NOMO-1 (cell line): ENCODE measurements around the gene ZNF366.

ENCODE experiments used
- DNase-seq, 2 experiments: peaks; one replicate each; lab custom pipeline; 2025; ENCODE audit not compliant: unreplicated experiment in 2 of 2; lab: John Stamatoyannopoulos, UW

The ZNF366 gene

DNA sequence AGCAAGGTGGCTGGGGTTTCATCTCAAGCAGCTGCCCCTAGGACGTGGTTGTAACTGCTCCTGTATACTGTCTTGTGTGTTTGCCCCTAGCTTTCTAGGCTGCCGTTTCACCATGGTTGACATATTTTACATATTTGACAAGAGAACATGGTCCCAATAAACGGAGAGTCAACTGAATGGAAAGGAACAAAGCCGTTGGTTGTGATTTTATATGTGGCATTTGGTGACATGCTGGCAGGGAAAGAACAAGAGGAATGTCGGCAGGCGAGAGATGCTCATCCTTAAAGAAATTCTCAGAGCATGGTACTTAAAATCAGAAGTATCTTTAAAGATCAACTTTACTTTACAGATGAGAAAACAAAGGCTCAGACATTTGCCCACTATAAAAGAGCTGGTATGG is 11.8 kb downstream of the ZNF366 start:
- no peak for DNase-seq

DNA sequence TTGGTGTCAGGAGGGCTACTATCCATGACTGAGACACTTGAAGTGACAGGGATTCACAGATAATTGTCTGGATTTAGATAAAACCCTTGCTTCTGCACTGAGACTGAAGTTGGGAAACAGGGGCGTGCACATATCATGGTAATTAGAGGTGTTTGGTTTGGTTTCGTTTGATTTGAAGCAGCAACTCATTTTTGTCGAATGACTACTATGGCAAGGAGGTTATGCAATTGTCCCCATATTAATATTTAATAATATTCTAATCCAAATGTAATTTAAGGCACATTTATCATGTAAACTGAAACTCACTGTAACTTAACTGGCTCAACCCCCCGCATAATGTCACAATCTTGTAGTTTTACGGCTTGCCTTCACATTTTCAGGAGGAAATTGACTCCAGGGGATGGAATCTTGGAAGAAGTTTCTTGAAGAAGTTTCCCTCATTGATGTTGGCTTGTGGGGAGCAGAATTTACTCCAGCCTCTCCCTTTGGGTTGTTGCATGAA is 12.5 kb downstream of the ZNF366 start:
- peak; percentile 12 to 36 for DNase-seq

- DNase-seq, result no peak
Measured at GRCh38 chr5:72489536-72489935, 17.7 kb downstream of the ZNF366 start.

- no peak for DNase-seq
Measured at GRCh38 chr5:72488756-72489155, 18.5 kb downstream of the ZNF366 start.

DNA sequence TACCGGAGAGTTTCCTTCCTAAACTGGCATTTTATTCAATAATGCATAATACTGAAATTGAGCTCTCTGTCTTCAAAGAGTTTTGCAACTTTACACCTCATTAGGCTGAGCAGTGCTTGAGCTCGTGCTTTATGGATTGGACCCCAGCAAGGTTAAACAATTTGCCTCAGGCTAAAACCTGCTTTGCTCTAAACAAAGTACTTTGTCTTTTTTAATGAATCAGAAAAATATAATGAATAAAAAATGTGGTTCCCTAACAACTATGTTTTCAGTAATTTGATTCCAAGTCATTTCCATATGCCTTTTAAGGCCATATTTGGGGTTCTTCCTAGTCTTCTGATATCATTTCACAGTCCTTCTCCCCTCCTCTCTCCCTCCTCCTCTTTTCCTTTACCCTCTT is 20.0 kb downstream of the ZNF366 start:
- DNase-seq, result no peak

- DNase-seq, result no peak
Measured at GRCh38 chr5:72486371-72486770, 20.8 kb downstream of the ZNF366 start.

- DNase-seq, result no peak
Measured at GRCh38 chr5:72485430-72485974, 21.7 kb downstream of the ZNF366 start.

DNA sequence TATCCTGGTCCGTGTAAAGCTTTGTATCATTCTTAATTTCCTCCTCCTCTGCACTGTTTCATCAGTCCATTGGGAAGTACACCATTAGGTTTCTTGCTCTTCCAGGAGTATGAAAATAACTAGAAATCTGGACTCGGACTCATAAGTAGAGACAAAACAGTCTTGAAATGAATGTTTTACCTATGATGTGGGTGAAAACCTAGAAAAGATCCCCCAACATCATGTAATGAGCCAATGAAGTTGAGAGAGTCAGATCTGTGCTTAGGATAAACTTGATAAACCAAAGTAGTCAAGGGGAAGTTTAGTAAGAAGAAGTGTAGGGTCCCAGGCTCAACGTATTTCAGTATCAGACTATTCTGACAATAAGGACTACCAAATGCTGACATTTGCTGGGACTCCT is 25.2 kb downstream of the ZNF366 start:
- DNase-seq, result no peak

DNA sequence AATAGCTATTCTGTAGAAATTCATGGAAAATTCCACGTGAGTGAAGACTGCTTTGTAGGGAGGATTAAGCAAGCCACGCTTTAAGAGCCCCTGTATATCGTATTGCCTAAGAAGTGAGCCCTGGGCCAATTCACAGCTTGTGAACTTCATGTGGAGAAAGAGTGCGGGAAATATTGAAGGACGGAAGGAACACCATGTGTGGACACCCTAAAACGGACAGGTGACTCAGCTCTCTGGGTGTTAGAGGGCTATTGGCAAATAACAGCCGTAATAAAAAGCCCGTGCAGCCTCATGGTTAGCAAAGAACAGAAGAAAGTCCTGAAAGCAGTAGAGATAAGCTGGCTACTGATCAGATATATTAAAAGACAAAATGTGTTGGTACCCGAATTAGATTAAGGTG is 26.4 kb downstream of the ZNF366 start:
- DNase-seq, result peak; percentile 85 to 91

GRCh38 chr5:72479921-72480320 is 27.3 kb downstream of the ZNF366 start:
- no peak for DNase-seq

GRCh38 chr5:72478684-72479083 is 28.5 kb downstream of the ZNF366 start:
- DNase-seq, result no peak

GRCh38 chr5:72478276-72478675 is 28.9 kb downstream of the ZNF366 start:
- DNase-seq, result no peak

DNA sequence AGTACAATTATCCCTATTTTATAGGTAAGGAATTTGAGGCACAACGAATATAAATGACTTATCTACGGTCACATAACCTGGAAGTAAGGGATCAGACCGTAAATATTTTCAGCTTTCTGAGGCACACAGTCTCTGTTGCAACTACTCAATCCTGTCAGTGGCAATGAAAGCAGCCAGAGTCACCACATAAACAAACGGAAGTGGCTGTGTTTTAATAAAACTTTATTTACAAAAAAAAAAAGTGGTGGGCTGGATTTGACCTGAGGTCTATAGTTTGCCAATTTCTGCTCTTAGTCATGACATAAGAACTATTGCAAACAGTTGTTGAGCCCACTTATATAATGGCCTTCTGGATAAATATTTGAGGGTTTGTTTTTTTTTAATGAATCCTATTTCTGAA is 29.6 kb downstream of the ZNF366 start:
- DNase-seq, result no peak

GRCh38 chr5:72477176-72477575 is 30.0 kb downstream of the ZNF366 start:
- DNase-seq, result no peak

GRCh38 chr5:72476721-72477120 is 30.5 kb downstream of the ZNF366 start:
- no peak for DNase-seq

GRCh38 chr5:72476275-72476674 is 30.9 kb downstream of the ZNF366 start:
- DNase-seq, result no peak

- DNase-seq, result no peak
Measured at GRCh38 chr5:72474516-72474915, 32.7 kb downstream of the ZNF366 start.

DNA sequence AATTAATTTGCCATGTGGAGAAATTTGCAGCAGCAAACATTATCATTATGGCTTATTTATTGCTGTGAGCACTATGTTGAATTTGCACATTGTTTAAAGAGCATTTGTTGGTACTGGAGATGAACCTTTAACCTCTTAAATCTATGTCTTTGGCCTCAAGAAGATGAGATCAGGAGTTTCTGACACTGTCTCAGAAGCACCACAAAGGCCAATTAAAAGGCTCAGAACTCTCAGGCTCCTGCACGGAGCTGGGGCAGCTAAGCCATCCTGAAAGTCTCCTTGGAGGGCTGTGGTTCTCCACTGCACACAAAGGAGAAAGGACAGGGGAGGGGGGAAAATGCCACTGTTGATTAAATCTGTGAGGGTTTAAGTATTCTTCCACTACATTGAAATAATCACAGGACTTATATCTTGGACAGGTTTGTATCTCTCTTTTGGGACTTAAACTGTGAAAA is 33.1 kb downstream of the ZNF366 start:
- no peak for DNase-seq

DNA sequence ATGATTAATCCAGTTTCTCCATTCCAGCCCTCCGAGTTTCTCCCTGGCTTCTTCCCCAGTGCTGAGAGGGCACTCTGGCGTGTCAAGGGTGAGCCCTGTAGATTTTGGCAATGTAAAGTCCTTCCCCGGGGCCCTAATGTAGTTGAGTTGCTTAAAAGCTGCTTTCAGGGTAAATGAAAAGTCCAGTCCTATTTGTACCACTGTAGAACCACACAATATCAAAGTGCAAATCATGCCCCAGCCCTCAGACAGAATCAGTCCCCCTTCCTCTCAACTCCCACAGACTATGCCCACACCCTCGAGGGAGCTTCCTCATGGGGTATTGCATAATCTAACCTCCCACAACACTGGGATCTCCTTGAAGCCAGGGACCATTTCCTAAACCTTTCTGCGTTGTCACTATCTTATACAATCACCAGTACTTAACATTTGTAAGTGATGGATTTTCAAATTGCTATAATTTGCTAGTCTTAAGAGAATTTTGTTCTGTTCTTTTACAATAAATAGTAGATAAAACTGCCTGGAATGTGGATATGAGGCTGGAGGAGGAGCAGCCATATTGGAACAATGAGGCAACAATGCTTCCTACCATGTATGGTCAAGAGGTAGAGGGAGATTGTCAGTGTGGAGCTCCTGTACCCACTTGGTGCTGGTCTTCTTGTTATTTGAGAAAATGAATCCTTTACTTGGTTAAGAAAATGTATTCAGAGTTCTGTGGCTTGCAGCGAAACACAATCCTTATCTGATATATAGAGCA is 34.4 kb downstream of the ZNF366 start:
- DNase-seq, result peak; percentile 58 to 72

DNA sequence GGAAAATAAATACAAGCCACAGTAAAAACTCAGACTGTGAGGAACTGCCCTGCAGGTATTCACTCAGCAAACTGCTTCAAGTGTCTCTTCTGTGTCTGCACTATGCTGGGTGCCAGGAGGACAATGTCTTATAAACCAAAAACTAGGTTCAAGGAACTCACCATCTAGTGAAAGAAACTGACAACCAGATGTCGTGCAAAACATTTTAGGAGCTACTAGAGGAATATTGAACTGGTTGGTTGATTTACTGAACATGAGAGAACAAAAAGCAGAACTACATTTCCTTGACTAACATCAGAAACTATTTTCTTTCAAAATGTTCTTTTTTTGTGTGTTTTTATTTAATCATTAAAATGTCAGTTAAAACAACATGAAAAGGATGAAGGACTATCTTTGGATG is 35.2 kb downstream of the ZNF366 start:
- DNase-seq, result peak in 1 of 2 experiments; percentile 69

DNA sequence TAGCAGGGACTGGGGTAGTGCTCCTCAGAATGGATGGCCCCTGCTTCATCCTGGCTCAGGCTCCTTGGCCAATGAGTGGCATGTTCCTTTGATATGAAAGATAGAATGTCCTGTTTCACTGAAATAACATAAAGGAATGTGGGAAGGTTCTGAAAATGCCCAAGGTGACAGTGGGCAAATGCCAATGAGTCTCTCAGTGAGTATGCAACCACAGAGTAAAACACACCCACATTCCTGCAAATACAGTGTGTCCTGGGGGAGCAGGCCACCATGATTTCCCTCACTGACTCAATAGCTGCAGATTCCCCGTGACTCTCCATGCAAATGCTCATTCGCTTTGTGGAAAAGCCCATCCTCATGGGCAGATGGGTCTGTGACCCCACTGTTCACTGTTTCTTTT is 36.4 kb downstream of the ZNF366 start:
- DNase-seq, result no peak

DNA sequence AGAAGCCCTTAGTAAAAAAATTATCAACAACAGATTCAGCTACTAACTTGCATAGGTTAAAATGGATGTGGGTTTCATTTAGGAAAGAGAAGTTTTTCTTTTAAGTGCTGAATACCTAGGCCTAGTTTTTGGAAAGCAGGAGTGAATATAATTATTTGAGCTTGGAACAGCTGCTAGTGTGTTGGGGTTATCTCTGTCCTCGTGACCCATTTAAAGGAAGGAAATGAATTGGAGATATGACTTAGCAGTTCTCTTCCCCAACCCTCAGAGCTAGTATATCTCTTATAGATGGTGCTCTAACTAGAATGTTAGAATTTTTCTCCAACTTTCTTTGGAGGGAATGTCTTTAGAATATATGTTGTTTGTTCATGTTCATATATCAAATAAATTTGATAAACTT is 38.6 kb downstream of the ZNF366 start:
- peak; percentile 34 to 40 for DNase-seq
